HL-60 (cell line): ENCODE results near the gene MAP2K6.

Experiments
- DNase-seq, 2 experiments: peaks; one replicate each; pipeline ENCODE4 v3.0.0-alpha.2; 2010 to 2020; ENCODE audit warnings: low read depth in 1 of 2, low spot score in 1 of 2
- H3K27ac ChIP-seq: fragments of 250-450 bp; sonication (Bioruptor Pico); replicated peaks from 2 replicates; pipeline ENCODE4 v1.5.1; 2020; ENCODE audit warnings: mild to moderate bottlenecking, moderate library complexity
- H3K27me3 ChIP-seq: fragments of 250-450 bp; sonication (Bioruptor Pico); 2 replicates; pipeline ENCODE4 v1.5.1; 2021; ENCODE audit warnings: mild to moderate bottlenecking, moderate library complexity; ENCODE audit not compliant: insufficient read depth, poor library complexity, severe bottlenecking
- H3K4me3 ChIP-seq: replicated peaks from 2 replicates; pipeline ENCODE4 v1.5.1; 2011; ENCODE audit warnings: mild to moderate bottlenecking, control low read depth, low read length; ENCODE audit not compliant: insufficient read depth
- GABPA ChIP-seq: IDR thresholded peaks from 2 replicates; pipeline ENCODE4 v1.6.1; 2012; ENCODE audit warnings: low read depth
- POLR2AphosphoS5 ChIP-seq: IDR thresholded peaks from 2 replicates; pipeline ENCODE4 v1.6.1; 2012; ENCODE audit warnings: low read depth
- REST ChIP-seq: IDR thresholded peaks from 2 replicates; pipeline ENCODE4 v1.6.1; 2012; ENCODE audit warnings: low read depth; ENCODE audit not compliant: insufficient replicate concordance
- SPI1 ChIP-seq: IDR thresholded peaks from 2 replicates; pipeline ENCODE4 v1.6.1; 2012; ENCODE audit warnings: low read depth, mild to moderate bottlenecking, borderline replicate concordance
- TF ChIP-seq, protein P1 (sequence below): IDR thresholded peaks from one replicate; pipeline ENCODE4 v1.5.1; 2011; ENCODE audit warnings: low read length, control low read depth, inconsistent platforms; ENCODE audit not compliant: insufficient read depth

MAP2K6 gene

GRCh38 chr17:69596141-69596540 lies 181.6 kb downstream of the MAP2K6 start:
- TF ChIP-seq SPI1 = no peak
- no peak for TF ChIP-seq REST
- TF ChIP-seq, protein P1, sequence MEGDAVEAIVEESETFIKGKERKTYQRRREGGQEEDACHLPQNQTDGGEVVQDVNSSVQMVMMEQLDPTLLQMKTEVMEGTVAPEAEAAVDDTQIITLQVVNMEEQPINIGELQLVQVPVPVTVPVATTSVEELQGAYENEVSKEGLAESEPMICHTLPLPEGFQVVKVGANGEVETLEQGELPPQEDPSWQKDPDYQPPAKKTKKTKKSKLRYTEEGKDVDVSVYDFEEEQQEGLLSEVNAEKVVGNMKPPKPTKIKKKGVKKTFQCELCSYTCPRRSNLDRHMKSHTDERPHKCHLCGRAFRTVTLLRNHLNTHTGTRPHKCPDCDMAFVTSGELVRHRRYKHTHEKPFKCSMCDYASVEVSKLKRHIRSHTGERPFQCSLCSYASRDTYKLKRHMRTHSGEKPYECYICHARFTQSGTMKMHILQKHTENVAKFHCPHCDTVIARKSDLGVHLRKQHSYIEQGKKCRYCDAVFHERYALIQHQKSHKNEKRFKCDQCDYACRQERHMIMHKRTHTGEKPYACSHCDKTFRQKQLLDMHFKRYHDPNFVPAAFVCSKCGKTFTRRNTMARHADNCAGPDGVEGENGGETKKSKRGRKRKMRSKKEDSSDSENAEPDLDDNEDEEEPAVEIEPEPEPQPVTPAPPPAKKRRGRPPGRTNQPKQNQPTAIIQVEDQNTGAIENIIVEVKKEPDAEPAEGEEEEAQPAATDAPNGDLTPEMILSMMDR = no peak
- DNase-seq = no peak
- Histone ChIP-seq H3K27me3 (no peaks in the 10 kb centered on the region), H3K4me3 (no peak overlapping the region), H3K27ac (no peak overlapping the region)

DNA sequence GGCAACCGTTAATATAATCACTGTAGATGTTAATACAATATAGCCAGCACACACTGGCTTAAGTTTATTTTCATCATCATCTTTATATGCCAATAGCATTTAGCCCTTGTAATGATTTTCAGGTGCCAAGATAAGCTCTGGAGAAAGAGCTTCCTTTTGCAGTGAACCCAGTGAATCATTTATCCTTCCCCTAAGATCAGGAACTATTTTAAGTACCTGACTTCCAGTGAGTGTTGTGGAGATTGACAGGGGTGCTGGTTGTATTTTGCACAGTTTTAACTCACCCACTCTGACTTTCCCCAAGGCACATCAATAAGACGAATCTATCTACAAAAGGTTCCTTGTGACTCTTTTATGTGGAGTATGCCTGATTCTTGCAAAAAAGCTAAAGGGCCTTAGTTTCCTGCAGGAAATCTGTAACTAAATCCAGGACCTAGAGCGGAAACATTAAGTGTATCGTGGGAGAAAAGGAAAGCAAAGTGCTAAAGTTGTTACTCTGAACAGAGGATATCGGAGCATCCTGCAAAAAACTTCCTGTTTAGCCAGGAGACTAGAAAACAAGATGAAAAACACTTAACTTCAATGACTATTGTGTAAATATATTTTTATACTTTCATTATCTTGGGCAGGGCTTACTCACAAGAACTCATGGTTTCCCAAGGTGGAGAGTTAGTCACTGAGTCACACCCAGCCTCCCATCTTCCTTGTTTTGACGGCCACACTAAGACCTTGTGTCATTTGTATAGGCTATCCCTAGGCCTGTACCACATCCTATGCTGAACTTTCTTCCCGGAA lies 183.6 kb downstream of the MAP2K6 start:
- H3K27me3 ChIP-seq = no peaks in the 10 kb centered on the region
- TF ChIP-seq, protein P1 = no peak
- TF ChIP-seq REST (no peak), GABPA (no peak)
- no peak for DNase-seq
- H3K4me3 ChIP-seq = no peak overlapping the region
- no peak overlapping the region for H3K27ac ChIP-seq

- TF ChIP-seq, protein P1 = no peak
- no peak for TF ChIP-seq GABPA
- TF ChIP-seq REST = no peak
- no peak for TF ChIP-seq POLR2AphosphoS5
- no peak for TF ChIP-seq SPI1
- no peak overlapping the region for H3K4me3 ChIP-seq
- no peak for DNase-seq
- H3K27ac ChIP-seq = no peak overlapping the region
- H3K27me3 ChIP-seq = no peaks in the 10 kb centered on the region
Observed at GRCh38 chr17:69602972-69603371, 188.5 kb downstream of the MAP2K6 start.
